ENCODE data around the gene P4HB.

The P4HB gene

GRCh38 chr17:81829858-81830257 is 30.5 kb downstream of the P4HB start:
- TF ChIP-seq, protein P1, sequence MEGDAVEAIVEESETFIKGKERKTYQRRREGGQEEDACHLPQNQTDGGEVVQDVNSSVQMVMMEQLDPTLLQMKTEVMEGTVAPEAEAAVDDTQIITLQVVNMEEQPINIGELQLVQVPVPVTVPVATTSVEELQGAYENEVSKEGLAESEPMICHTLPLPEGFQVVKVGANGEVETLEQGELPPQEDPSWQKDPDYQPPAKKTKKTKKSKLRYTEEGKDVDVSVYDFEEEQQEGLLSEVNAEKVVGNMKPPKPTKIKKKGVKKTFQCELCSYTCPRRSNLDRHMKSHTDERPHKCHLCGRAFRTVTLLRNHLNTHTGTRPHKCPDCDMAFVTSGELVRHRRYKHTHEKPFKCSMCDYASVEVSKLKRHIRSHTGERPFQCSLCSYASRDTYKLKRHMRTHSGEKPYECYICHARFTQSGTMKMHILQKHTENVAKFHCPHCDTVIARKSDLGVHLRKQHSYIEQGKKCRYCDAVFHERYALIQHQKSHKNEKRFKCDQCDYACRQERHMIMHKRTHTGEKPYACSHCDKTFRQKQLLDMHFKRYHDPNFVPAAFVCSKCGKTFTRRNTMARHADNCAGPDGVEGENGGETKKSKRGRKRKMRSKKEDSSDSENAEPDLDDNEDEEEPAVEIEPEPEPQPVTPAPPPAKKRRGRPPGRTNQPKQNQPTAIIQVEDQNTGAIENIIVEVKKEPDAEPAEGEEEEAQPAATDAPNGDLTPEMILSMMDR (IDR thresholded peaks at IDR 0.05) = no peak
- Histone ChIP-seq H3K36me3 (peaks cover 0 to 9% (median 6%) of the 10 kb centered on the region in 3 donors), H3K4me1 (peaks cover 0 to 32% (median 25%) of the 10 kb centered on the region in 4 donors), H3K27me3 (no peaks in the 10 kb centered on the region), H3K27ac (no peak overlapping the region), H3K4me3 (no peak overlapping the region), H3K9me3 (no peaks in the 10 kb centered on the region)
- no peak for DNase-seq
- intact Hi-C loops (cut with DNase I; ENCODE audit: low total_unique reads) = no loop called here

DNA sequence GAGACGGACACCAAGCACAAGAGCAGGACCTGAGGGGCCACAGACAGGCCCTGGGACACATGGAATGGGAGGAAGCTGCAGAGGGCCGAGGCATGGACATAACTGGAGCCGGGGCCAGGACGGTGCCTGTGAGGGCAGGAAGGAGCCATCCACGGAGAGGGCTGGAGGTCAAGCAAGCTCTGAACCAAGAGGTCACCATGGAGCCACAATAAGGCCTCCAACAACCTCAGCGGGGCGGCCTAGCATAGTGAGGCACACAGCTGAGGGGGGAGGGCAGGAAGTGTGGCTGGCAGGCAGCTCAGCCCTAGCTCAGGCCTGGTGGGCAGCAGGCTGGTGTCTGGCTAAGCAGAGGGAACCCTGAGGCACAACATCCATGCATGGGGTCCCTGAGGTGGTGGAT is 31.7 kb downstream of the P4HB start:
- Histone ChIP-seq H3K36me3 (peaks cover 4 to 21% (median 18%) of the 10 kb centered on the region in 3 donors), H3K27ac (no peak overlapping the region), H3K27me3 (no peaks in the 10 kb centered on the region), H3K4me1 (peaks cover 0 to 27% (median 21%) of the 10 kb centered on the region in 4 donors), H3K4me3 (no peak overlapping the region), H3K9me3 (no peaks in the 10 kb centered on the region)
- DNase-seq = no peak
- TF ChIP-seq, protein P1 (IDR thresholded peaks at IDR 0.05) = no peak
- intact Hi-C loops (cut with DNase I; ENCODE audit: low total_unique reads) = no loop called here

GRCh38 chr17:81825841-81826466 is 34.4 kb downstream of the P4HB start:
- Histone ChIP-seq H3K27ac (no peak overlapping the region), H3K36me3 (peaks cover 4 to 37% (median 32%) of the 10 kb centered on the region in 3 donors)
- DNase-seq = no peak

DNA sequence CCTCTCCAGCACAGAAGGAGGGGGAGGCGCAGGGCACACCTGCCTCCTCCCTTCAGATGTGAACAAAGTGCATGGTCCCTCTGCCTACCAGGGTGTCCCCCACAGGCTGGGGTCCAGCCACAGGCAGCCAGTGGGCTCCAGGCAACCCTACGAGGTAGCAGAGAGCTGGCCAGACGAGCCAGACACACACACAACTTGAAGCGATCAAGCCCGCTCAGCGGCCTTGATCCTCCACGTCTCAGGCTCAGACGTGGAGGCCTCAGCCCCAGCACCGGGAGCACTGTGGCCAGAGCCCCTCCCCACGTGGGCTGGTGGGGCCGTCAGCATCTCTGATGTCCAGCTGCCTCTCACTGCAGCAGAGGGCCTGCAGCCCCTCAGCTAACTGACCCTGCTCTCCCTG is 35.7 kb downstream of the P4HB start:
- no peak for DNase-seq
- peaks cover 4 to 37% (median 28%) of the 10 kb centered on the region in 3 donors for H3K36me3 ChIP-seq
- H3K4me3 ChIP-seq = no peak overlapping the region
- no peaks in the 10 kb centered on the region for H3K9me3 ChIP-seq
- TF ChIP-seq, protein P1 (IDR thresholded peaks at IDR 0.05) = no peak
- H3K27me3 ChIP-seq = peaks cover 0 to 4% of the 10 kb centered on the region in 2 donors
- peaks cover 0 to 26% (median 19%) of the 10 kb centered on the region in 4 donors for H3K4me1 ChIP-seq
- no peak overlapping the region for H3K27ac ChIP-seq
- intact Hi-C loops (cut with DNase I; ENCODE audit: low total_unique reads) = no loop called here

More at GRCh38 chr17:81825841-81826466, 34.4 kb downstream of the P4HB start:
- TF ChIP-seq, protein P1 (IDR thresholded peaks at IDR 0.05) = no peak
- Histone ChIP-seq H3K27me3 (no peaks in the 10 kb centered on the region), H3K4me3 (no peak overlapping the region), H3K4me1 (peaks cover 0 to 33% (median 19%) of the 10 kb centered on the region in 4 donors), H3K9me3 (no peaks in the 10 kb centered on the region)
- intact Hi-C loops (cut with DNase I; ENCODE audit: low total_unique reads) = no loop called here

- no peak for DNase-seq
- Histone ChIP-seq H3K4me3 (no peak overlapping the region), H3K36me3 (peaks cover 4 to 37% (median 27%) of the 10 kb centered on the region in 3 donors), H3K9me3 (no peaks in the 10 kb centered on the region), H3K27ac (no peak overlapping the region), H3K4me1 (peaks cover 0 to 25% (median 17%) of the 10 kb centered on the region in 4 donors), H3K27me3 (peaks cover 0 to 9% of the 10 kb centered on the region in 2 donors)
- TF ChIP-seq, protein P1 (IDR thresholded peaks at IDR 0.05) = no peak
- intact Hi-C loops (cut with DNase I; ENCODE audit: low total_unique reads) = no loop called here
These were observed 36.4 kb downstream of the P4HB start for GRCh38 chr17:81823820-81824550.
